HCT116 (cell line): ENCODE data around the gene XKR7. TPM values are rescaled to one million over a fixed set of nuclear protein-coding genes. Genes with fewer than 3 reads are reported as not detected.

Source experiments
- ATAC-seq: fragments of 200-7000 bp; cut with Tn5 transposase; 2 replicates; pipeline ENCODE4 v1.9.1; 2020; ENCODE audit warnings: mild to moderate bottlenecking, moderate library complexity
- BruUV-seq: library from RNA; stranded (reverse); fragments of 400-500 nt; replicated peaks from 2 replicates; lab custom pipeline; 2021; lab: Mats Ljungman, UMichigan
- CTCF ChIA-PET: fragments of 300-600 bp; sonication (Branson Sonifier 250); formaldehyde crosslinking; loops from one replicate; lab custom pipeline; 2021; ENCODE audit warnings: antibody characterized with exemption; lab: Charles Lee
- POLR2A ChIA-PET: fragments of 300-600, 350-600 bp; sonication (Branson Sonifier 250); formaldehyde crosslinking; loops from one replicate; lab custom pipeline; 2021; ENCODE audit warnings: antibody characterized with exemption; lab: Charles Lee
- RAD21 ChIA-PET, 2 experiments: fragments of 300-600 bp; sonication (Branson Sonifier 250); formaldehyde crosslinking; loops; one replicate each; lab custom pipeline; 2023; ENCODE audit warnings: low total read pairs in 2 of 2; ENCODE audit not compliant: uncharacterized antibody in 2 of 2, unreplicated experiment in 2 of 2, low non-redundant PET in 1 of 2; lab: Charles Lee
- DNase-seq: peaks from one replicate; pipeline ENCODE4 v3.0.0-alpha.2; 2010; ENCODE audit warnings: low read depth, low spot score
- H2AFZ ChIP-seq: fragments of 200-600 bp; shearing (Covaris generic), sonication (generic); 2 replicates; pipeline ENCODE4 v1.6.1; 2017; ENCODE audit warnings: low read depth, mixed run types, mixed read lengths, antibody characterized with exemption, low read length; ENCODE audit not compliant: poor library complexity, severe bottlenecking
- H3K27ac ChIP-seq: 2 replicates; pipeline ENCODE4 v1.5.1; 2012; ENCODE audit warnings: low read depth, low read length
- H3K27me3 ChIP-seq: fragments of 200-600 bp; sonication (generic); 2 replicates; pipeline ENCODE4 v1.6.1; 2016; ENCODE audit warnings: mixed run types, low read length, mixed read lengths; ENCODE audit not compliant: insufficient read depth
- H3K36me3 ChIP-seq, 2 experiments: fragments of 200-500 bp in 1 of 2; fragments of 200-600 bp in 1 of 2; sonication (Bioruptor generic) in 1 of 2; sonication (generic) in 1 of 2; 2 replicates each; pipeline versions ENCODE4 v1.5.1 to v1.6.1; 2014 to 2016; ENCODE audit warnings: low read length in 2 of 2, inconsistent platforms in 1 of 2, mixed read lengths in 1 of 2, mixed run types in 1 of 2; ENCODE audit not compliant: insufficient read depth in 2 of 2, control insufficient read depth in 1 of 2
- H3K4me1 ChIP-seq, 2 experiments: fragments of 200-600 bp in 1 of 2; sonication (generic) in 1 of 2; 2 replicates each; pipeline versions ENCODE4 v1.5.1 to v1.6.1; 2012 to 2017; ENCODE audit warnings: low read length in 2 of 2, inconsistent platforms in 1 of 2, mild to moderate bottlenecking in 1 of 2, mixed read lengths in 1 of 2, mixed run types in 1 of 2, moderate library complexity in 1 of 2; ENCODE audit not compliant: insufficient read depth in 2 of 2, control insufficient read depth in 1 of 2
- H3K4me2 ChIP-seq: fragments of 200-600 bp; sonication (generic); 2 replicates; pipeline ENCODE4 v1.6.1; 2017; ENCODE audit warnings: mixed run types, low read length, mixed read lengths
- H3K4me3 ChIP-seq, 2 experiments: fragments of 200-600 bp in 1 of 2; sonication (generic) in 1 of 2; replicated peaks in 1 of 2; 2 replicates each; pipeline ENCODE4 v1.5.1; 2011 to 2016; ENCODE audit warnings: low read length in 2 of 2, control low read depth in 1 of 2, low read depth in 1 of 2, mild to moderate bottlenecking in 1 of 2, mixed read lengths in 1 of 2, mixed run types in 1 of 2
- H3K79me2 ChIP-seq: fragments of 200-600 bp; sonication (generic); 2 replicates; pipeline ENCODE4 v1.6.1; 2017; ENCODE audit warnings: mild to moderate bottlenecking, mixed run types, low read length, moderate library complexity, mixed read lengths; ENCODE audit not compliant: insufficient read depth
- H3K9ac ChIP-seq: fragments of 200-600 bp; sonication (generic); 2 replicates; pipeline ENCODE4 v1.6.1; 2016; ENCODE audit warnings: low read length, mixed read lengths
- H3K9me2 ChIP-seq: fragments of 200-600 bp; sonication (generic), shearing (Covaris generic); 2 replicates; pipeline ENCODE4 v1.6.1; 2017; ENCODE audit warnings: mixed run types, mild to moderate bottlenecking, moderate library complexity; ENCODE audit not compliant: insufficient read depth
- H3K9me3 ChIP-seq, 2 experiments: fragments of 200-500 bp in 1 of 2; fragments of 200-600 bp in 1 of 2; sonication (Bioruptor generic) in 1 of 2; sonication (generic) in 1 of 2; 2 replicates each; pipeline ENCODE4 v1.6.1; 2014 to 2017; ENCODE audit warnings: low read length in 2 of 2, mixed read lengths in 2 of 2, inconsistent platforms in 1 of 2, low read depth in 1 of 2, mild to moderate bottlenecking in 1 of 2, mixed run types in 1 of 2, moderate library complexity in 1 of 2; ENCODE audit not compliant: control insufficient read depth in 1 of 2, insufficient read depth in 1 of 2
- H4K20me1 ChIP-seq: fragments of 200-600 bp; sonication (generic), shearing (Covaris generic); 2 replicates; pipeline ENCODE4 v1.6.1; 2017; ENCODE audit warnings: mixed run types, mild to moderate bottlenecking, moderate library complexity; ENCODE audit not compliant: insufficient read depth
- CEBPB ChIP-seq: IDR thresholded peaks from 2 replicates; pipeline ENCODE4 v1.6.1; 2012; ENCODE audit warnings: low read depth
- EGR1 ChIP-seq: IDR thresholded peaks from 2 replicates; pipeline ENCODE4 v1.6.1; 2012; ENCODE audit warnings: low read depth
- EZH2 ChIP-seq: fragments of 200-600 bp; sonication (generic); IDR thresholded peaks from 2 replicates; pipeline ENCODE4 v1.6.1; 2017; ENCODE audit warnings: antibody characterized with exemption, mixed run types
- FOSL1 ChIP-seq: IDR thresholded peaks from 2 replicates; pipeline ENCODE4 v1.6.1; 2012; ENCODE audit warnings: low read depth
- MAX ChIP-seq: IDR thresholded peaks from 2 replicates; pipeline ENCODE4 v1.6.1; 2012
- POLR2AphosphoS5 ChIP-seq: IDR thresholded peaks from 2 replicates; pipeline ENCODE4 v1.6.1; 2011; ENCODE audit warnings: mild to moderate bottlenecking, low read depth, low read length, moderate library complexity
- RAD21 ChIP-seq: IDR thresholded peaks from 2 replicates; pipeline ENCODE4 v1.6.1; 2012; ENCODE audit warnings: low read depth, mild to moderate bottlenecking
- REST ChIP-seq: IDR thresholded peaks from 2 replicates; pipeline ENCODE4 v1.6.1; 2012; ENCODE audit warnings: low read depth
- TCF7L2 ChIP-seq: IDR thresholded peaks from 2 replicates; pipeline ENCODE4 v1.7.0; 2011; ENCODE audit warnings: borderline replicate concordance, inconsistent platforms; ENCODE audit not compliant: insufficient read depth, insufficient read length; ENCODE audit errors: extremely low read depth
- ZFX ChIP-seq: fragments of 450-650 bp; IDR thresholded peaks from 2 replicates; pipeline ENCODE4 v1.6.1; 2017
- intact Hi-C: fragments of 100-400 bp; cut with micrococcal nuclease; formaldehyde crosslinking; loops from 2 replicates; pipeline ENCODE4 v1.10.0; 2022
- total RNA-seq: library from RNA; stranded (reverse); gene quantifications from one replicate; pipeline ENCODE4 v1.2.1, GENCODE V29; 2021; ENCODE audit not compliant: unreplicated experiment

XKR7 gene
- total RNA-seq, 1 experiment from 2014 or later: not detected

DNA sequence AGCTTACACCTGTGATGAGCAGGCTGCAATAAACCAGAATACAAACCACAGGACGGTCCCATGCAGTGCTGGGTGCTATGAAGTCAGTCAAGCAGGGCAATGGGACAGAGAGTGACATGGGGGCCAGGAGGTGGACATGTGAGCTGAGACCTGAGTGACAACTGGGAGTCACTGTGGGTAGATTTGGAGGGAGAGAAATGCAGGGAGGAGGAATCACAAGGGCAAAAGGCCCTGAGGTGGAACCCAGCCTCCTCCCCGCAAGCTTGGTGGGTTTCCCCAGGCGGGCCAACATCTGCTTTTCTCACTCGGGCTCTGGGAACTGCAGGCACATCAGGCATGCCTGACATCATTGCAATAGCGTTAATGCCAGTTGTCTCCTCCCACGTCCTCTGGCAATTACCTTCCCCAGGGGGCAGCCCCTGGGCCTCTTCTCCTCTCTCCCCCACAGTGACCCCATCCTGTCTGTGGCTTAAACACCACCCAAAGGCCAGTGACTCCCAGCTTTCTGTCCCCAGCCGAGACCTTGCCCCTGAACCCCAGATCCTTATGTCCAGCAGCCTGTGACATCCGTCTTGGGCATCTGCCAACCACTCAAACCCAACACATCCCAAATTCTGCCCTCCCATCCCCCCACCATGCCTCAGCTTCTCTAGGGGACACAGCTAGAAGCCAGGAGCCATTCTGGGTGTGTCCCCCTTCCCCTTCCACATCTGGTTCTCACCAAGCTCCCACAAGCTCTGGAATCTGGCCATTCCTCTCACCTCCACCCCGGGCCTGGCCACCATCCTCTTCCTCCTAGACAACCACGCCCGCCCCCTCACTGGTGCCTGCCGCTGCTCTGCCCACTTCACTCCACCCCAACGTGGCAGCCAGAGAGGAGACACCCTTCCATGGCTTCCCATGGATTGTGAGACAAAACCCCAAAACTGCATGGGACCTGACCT is 44.3 kb upstream of the XKR7 start:
- no TSS peak for BruUV-seq

More for the DNA sequence above, 44.3 kb upstream of the XKR7 start:
- H3K36me3 ChIP-seq: no peaks in the 10 kb centered on the region
- ChIA-PET POLR2A (no interaction called here), RAD21 (no interaction called here), CTCF (no interaction called here)
- intact Hi-C loops: no loop called here
- no peak overlapping the region for H2AFZ ChIP-seq
- no peak overlapping the region for H3K27ac ChIP-seq
- H3K9ac ChIP-seq: no peak overlapping the region
- H3K4me2 ChIP-seq: no peak overlapping the region
- DNase-seq (no peak), ATAC-seq (no peak)
- H3K4me3 ChIP-seq: no peak overlapping the region
- H3K79me2 ChIP-seq: no peaks in the 10 kb centered on the region
- no peaks in the 10 kb centered on the region for H3K4me1 ChIP-seq
- TF ChIP-seq RAD21 (no peak), ZFX (no peak), POLR2AphosphoS5 (no peak), FOSL1 (no peak), TCF7L2 (no peak), EGR1 (no peak), MAX (no peak), REST (no peak), CEBPB (no peak), EZH2 (no peak)
- no peaks in the 10 kb centered on the region for H3K9me2 ChIP-seq
- H3K27me3 ChIP-seq: no peaks in the 10 kb centered on the region
- no peaks in the 10 kb centered on the region for H4K20me1 ChIP-seq
- H3K9me3 ChIP-seq: no peaks in the 10 kb centered on the region
